Peyer's patch (tissue), 4 donors: ENCODE measurements around the gene GULP1.

Experiments used
- CTCF ChIP-seq, 6 experiments: fragments of 450-650 bp in 4 of 6; fragments of 200-600 bp in 2 of 6; sonication (generic) in 1 of 6; IDR thresholded peaks; one replicate each; pipeline ENCODE4 v1.5.1; 2017 to 2019; ENCODE audit warnings: antibody characterized with exemption in 6 of 6, mild to moderate bottlenecking in 3 of 6, moderate library complexity in 1 of 6
- POLR2A ChIP-seq, 2 donors: fragments of 450-650 bp; IDR thresholded peaks; one replicate each; pipeline ENCODE4 v1.5.1; 2017; ENCODE audit warnings: antibody characterized with exemption in 2 of 2, mild to moderate bottlenecking in 2 of 2, moderate library complexity in 2 of 2

- no peak for TF ChIP-seq CTCF (IDR thresholded peaks at IDR 0.05)
- TF ChIP-seq POLR2A (IDR thresholded peaks at IDR 0.05): no peak
Measured at GRCh38 chr2:188571543-188572303, 280.0 kb downstream of the GULP1 start.
